Brain microvascular endothelial cell (primary cell): Measurements from ENCODE around the gene TJP3.

Source experiments
- DNase-seq: peaks from one replicate; pipeline ENCODE4 v3.0.0-alpha.2; 2020
- H3K27ac ChIP-seq: fragments of 250-450 bp; sonication (Bioruptor Pico); 2 replicates; pipeline ENCODE4 v1.5.1; 2020; ENCODE audit warnings: mild to moderate bottlenecking, moderate library complexity
- H3K27me3 ChIP-seq: fragments of 250-450 bp; sonication (Bioruptor Pico); replicated peaks from 2 replicates; pipeline ENCODE4 v1.5.1; 2020; ENCODE audit warnings: mild to moderate bottlenecking
- H3K36me3 ChIP-seq: fragments of 250-450 bp; sonication (Bioruptor Pico); replicated peaks from 2 replicates; pipeline ENCODE4 v1.5.1; 2020; ENCODE audit warnings: mild to moderate bottlenecking
- H3K4me3 ChIP-seq: 2 replicates; pipeline ENCODE4 v1.5.1; 2011; ENCODE audit warnings: low read depth, mild to moderate bottlenecking, control low read depth, low read length, moderate library complexity
- CTCF ChIP-seq: IDR thresholded peaks from 2 replicates; pipeline ENCODE4 v1.5.1; 2011; ENCODE audit warnings: low read depth, mild to moderate bottlenecking, moderate library complexity, low read length, control low read depth, inconsistent platforms; ENCODE audit errors: missing control alignments
- in situ Hi-C: cut with HindIII; loops from 2 replicates; pipeline ENCODE4 v1.10.0; 2017; ENCODE audit warnings: low sequenced_read_pairs, low pct_ligation_motif_present

TJP3 gene

GRCh38 chr19:3778899-3779723 lies 70.9 kb downstream of the TJP3 start:
- H3K4me3 ChIP-seq = no peak overlapping the region
- no peak for TF ChIP-seq CTCF
- no peak for DNase-seq
- H3K36me3 ChIP-seq = no peaks in the 10 kb centered on the region
- no peaks in the 10 kb centered on the region for H3K27me3 ChIP-seq
- no peak overlapping the region for H3K27ac ChIP-seq
- in situ Hi-C loops = no loop called here

- H3K36me3 ChIP-seq = no peaks in the 10 kb centered on the region
- no peak overlapping the region for H3K27ac ChIP-seq
- no peak overlapping the region for H3K4me3 ChIP-seq
- TF ChIP-seq CTCF = no peak
- DNase-seq = no peak
- H3K27me3 ChIP-seq = peaks cover 12% of the 10 kb centered on the region
- in situ Hi-C loops = no loop called here
These were observed 72.7 kb downstream of the TJP3 start for GRCh38 chr19:3780786-3781304.

GRCh38 chr19:3781603-3782002 lies 73.4 kb downstream of the TJP3 start:
- Histone ChIP-seq H3K27me3 (peaks cover 15% of the 10 kb centered on the region), H3K4me3 (no peak overlapping the region), H3K27ac (no peak overlapping the region), H3K36me3 (no peaks in the 10 kb centered on the region)
- TF ChIP-seq CTCF = no peak
- DNase-seq = no peak
- in situ Hi-C loops = no loop called here

DNA sequence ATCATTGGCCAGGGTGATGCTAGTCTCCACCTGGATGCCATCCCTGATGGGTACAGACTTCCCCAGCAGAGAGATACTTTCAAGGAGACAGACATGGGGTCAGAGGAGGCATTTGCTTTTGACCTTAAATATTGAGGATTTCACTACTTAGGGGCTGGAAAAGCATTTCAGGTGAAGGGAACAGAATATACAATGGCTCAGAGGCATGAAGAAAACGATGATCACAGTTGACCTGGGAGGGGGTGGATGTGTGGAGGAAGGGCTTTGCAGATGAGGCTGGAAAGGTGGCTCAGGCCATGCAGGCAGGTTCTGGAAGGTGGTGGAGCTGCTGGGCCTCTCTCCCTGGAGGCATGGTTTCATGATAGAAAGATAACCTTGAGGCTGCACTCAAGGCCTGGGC lies 74.1 kb downstream of the TJP3 start:
- Histone ChIP-seq H3K27ac (no peak overlapping the region), H3K36me3 (no peaks in the 10 kb centered on the region), H3K4me3 (no peak overlapping the region), H3K27me3 (peaks cover 15% of the 10 kb centered on the region)
- DNase-seq = no peak
- in situ Hi-C loops = no loop called here
- no peak for TF ChIP-seq CTCF

- TF ChIP-seq CTCF = no peak
- no peak for DNase-seq
- no peak overlapping the region for H3K27ac ChIP-seq
- H3K36me3 ChIP-seq = no peaks in the 10 kb centered on the region
- H3K4me3 ChIP-seq = no peak overlapping the region
- in situ Hi-C loops = no loop called here
- H3K27me3 ChIP-seq = peaks cover 15% of the 10 kb centered on the region
These were observed 74.7 kb downstream of the TJP3 start for GRCh38 chr19:3782903-3783302.
